Cardiac fibroblast (primary cell): ENCODE measurements around the gene FAM13A.

Experiments
- DNase-seq, 2 donors: peaks; one replicate each; pipeline versions ENCODE4 v3.0.0 to v3.0.0-alpha.2; 2010; ENCODE audit warnings: low read depth in 2 of 2
- H3K4me3 ChIP-seq, 2 donors: replicated peaks in 1 of 2; 1 replicate in 1 of 2; 2 replicates in 1 of 2; pipeline ENCODE4 v1.5.1; 2011; ENCODE audit warnings: low read depth in 2 of 2, low read length in 2 of 2, mild to moderate bottlenecking in 2 of 2, moderate library complexity in 1 of 2
- TF ChIP-seq, protein P1 (sequence below): IDR thresholded peaks from one replicate; pipeline ENCODE4 v1.5.1; 2011; ENCODE audit warnings: low read depth, mild to moderate bottlenecking, low read length, inconsistent platforms

Gene FAM13A

GRCh38 chr4:88753658-88754571 lies 303.1 kb downstream of the FAM13A start:
- no peak for DNase-seq
- no peak overlapping the region for H3K4me3 ChIP-seq
- TF ChIP-seq, protein P1, sequence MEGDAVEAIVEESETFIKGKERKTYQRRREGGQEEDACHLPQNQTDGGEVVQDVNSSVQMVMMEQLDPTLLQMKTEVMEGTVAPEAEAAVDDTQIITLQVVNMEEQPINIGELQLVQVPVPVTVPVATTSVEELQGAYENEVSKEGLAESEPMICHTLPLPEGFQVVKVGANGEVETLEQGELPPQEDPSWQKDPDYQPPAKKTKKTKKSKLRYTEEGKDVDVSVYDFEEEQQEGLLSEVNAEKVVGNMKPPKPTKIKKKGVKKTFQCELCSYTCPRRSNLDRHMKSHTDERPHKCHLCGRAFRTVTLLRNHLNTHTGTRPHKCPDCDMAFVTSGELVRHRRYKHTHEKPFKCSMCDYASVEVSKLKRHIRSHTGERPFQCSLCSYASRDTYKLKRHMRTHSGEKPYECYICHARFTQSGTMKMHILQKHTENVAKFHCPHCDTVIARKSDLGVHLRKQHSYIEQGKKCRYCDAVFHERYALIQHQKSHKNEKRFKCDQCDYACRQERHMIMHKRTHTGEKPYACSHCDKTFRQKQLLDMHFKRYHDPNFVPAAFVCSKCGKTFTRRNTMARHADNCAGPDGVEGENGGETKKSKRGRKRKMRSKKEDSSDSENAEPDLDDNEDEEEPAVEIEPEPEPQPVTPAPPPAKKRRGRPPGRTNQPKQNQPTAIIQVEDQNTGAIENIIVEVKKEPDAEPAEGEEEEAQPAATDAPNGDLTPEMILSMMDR, result no peak

DNA sequence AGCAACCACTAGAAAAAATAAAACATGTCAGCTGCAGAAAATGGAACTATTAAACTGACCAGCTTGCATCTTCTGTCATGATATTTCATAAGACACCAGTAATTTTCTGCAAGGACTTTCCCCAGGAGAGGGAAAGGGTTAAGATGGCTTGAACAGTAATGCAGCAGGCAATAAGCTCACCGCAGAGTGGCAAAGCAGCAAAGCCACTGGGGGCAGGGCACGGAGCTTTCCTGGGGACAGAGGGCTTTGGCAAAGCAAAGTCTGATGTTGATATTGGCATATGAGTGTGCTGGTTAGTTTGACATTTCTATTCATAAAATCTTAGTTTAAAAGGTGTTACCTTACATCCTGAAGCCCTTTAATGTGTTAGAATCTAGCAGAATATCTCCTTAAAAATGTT lies 304.2 kb downstream of the FAM13A start:
- TF ChIP-seq, protein P1, result no peak
- H3K4me3 ChIP-seq, result no peak overlapping the region
- DNase-seq, result no peak

- TF ChIP-seq, protein P1, result no peak
- DNase-seq, result no peak
- no peak overlapping the region for H3K4me3 ChIP-seq
Measured at GRCh38 chr4:88752076-88752463, 304.9 kb downstream of the FAM13A start.

- no peak overlapping the region for H3K4me3 ChIP-seq
- TF ChIP-seq, protein P1, result no peak
- DNase-seq, result no peak
Measured at GRCh38 chr4:88751258-88752075, 305.5 kb downstream of the FAM13A start.

GRCh38 chr4:88750369-88750768 lies 306.6 kb downstream of the FAM13A start:
- no peak for DNase-seq
- no peak overlapping the region for H3K4me3 ChIP-seq
- TF ChIP-seq, protein P1, result no peak

- H3K4me3 ChIP-seq, result no peak overlapping the region
- DNase-seq, result no peak
- TF ChIP-seq, protein P1, result no peak
Measured at GRCh38 chr4:88747351-88747750, 309.6 kb downstream of the FAM13A start.
